ENCODE measurements around the gene NBL1. TPM values are rescaled to one million over a fixed set of nuclear protein-coding genes. Genes with fewer than 3 reads are reported as not detected.

Gene NBL1
- total and polyA plus RNA-seq, 9 of the 15 experiments (the other 6 are each of a cell fraction or from before 2014, with no cell fraction given), result 0.10 to 3.7 (median 1.8) TPM; not detected in 1

- peak; percentile 81 for TF ChIP-seq NR2C2 (CRISPR knock-in tag; IDR thresholded peaks at IDR 0.05)
- TF ChIP-seq NR2C2 (tag; IDR thresholded peaks at IDR 0.05), result peak; percentile 98
- TF ChIP-seq NKRF (IDR thresholded peaks at IDR 0.05; ENCODE audit: borderline replicate concordance), result peak; percentile 84; the same call in 1 of the 2 replicates
- no peak for TF ChIP-seq SREBF1 (IDR thresholded peaks at IDR 0.05; ENCODE audit: borderline replicate concordance, low read depth, low read length)
- TF ChIP-seq ZBTB49 (CRISPR knock-in tag; IDR thresholded peaks at IDR 0.05; ENCODE audit: borderline replicate concordance), result no peak
- TF ChIP-seq ASH1L (IDR thresholded peaks at IDR 0.05; ENCODE audit: borderline replicate concordance, low read depth, partially characterized antibody), result no peak
- 0 out of 2 replicates have a peak, but pooled peaks have one; percentile 7 for TF ChIP-seq SMARCE1 (IDR thresholded peaks at IDR 0.05)
- TF ChIP-seq, protein P1, sequence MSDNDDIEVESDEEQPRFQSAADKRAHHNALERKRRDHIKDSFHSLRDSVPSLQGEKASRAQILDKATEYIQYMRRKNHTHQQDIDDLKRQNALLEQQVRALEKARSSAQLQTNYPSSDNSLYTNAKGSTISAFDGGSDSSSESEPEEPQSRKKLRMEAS (CRISPR knock-in tag; IDR thresholded peaks at IDR 0.05), result peak; percentile 95
- 0 out of 2 replicates have a peak, but pooled peaks have one; percentile 15 for TF ChIP-seq ZEB2 (IDR thresholded peaks at IDR 0.05)
- no peak for TF ChIP-seq ZNF668 (CRISPR knock-in tag; IDR thresholded peaks at IDR 0.05)
- TF ChIP-seq MAFK (IDR thresholded peaks at IDR 0.05; ENCODE audit: low read length), result no peak; the same call in 1 of the 2 replicates
- TF ChIP-seq HNRNPUL1 (IDR thresholded peaks at IDR 0.05; ENCODE audit: low read length), result no peak
- no peak for TF ChIP-seq ZSCAN32 (CRISPR knock-in tag; IDR thresholded peaks at IDR 0.05)
- TF ChIP-seq, protein P2, sequence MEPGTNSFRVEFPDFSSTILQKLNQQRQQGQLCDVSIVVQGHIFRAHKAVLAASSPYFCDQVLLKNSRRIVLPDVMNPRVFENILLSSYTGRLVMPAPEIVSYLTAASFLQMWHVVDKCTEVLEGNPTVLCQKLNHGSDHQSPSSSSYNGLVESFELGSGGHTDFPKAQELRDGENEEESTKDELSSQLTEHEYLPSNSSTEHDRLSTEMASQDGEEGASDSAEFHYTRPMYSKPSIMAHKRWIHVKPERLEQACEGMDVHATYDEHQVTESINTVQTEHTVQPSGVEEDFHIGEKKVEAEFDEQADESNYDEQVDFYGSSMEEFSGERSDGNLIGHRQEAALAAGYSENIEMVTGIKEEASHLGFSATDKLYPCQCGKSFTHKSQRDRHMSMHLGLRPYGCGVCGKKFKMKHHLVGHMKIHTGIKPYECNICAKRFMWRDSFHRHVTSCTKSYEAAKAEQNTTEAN (CRISPR knock-in tag; IDR thresholded peaks at IDR 0.05), result peak; percentile 12; the same call in 1 of the 2 replicates
- TF ChIP-seq NR2F6 (CRISPR knock-in tag; IDR thresholded peaks at IDR 0.05), result no peak
- TF ChIP-seq C11orf30 (IDR thresholded peaks at IDR 0.05; ENCODE audit: low read depth), result peak; percentile 63
- TF ChIP-seq ZNF277 (CRISPR knock-in tag; IDR thresholded peaks at IDR 0.05; ENCODE audit: borderline replicate concordance), result no peak
- peak; percentile 75; the same call in 1 of the 2 replicates for TF ChIP-seq MAFF (IDR thresholded peaks at IDR 0.05; ENCODE audit: low read length)
- TF ChIP-seq ESRRB (CRISPR knock-in tag; IDR thresholded peaks at IDR 0.05; ENCODE audit: borderline replicate concordance), result no peak
- TF ChIP-seq ZNF224 (CRISPR knock-in tag; IDR thresholded peaks at IDR 0.05), result peak; percentile 32; the same call in 1 of the 2 replicates
Observed at GRCh38 chr1:19596714-19597495, 47.2 kb upstream of the NBL1 start (continued).
